Thyroid gland (tissue), 4 donors: Measurements from ENCODE around the gene ATP4B.

Experiments
- POLR2A ChIP-seq, 2 donors: fragments of 450-650 bp; IDR thresholded peaks; one replicate each; pipeline ENCODE4 v1.6.1; 2017; ENCODE audit warnings: antibody characterized with exemption in 2 of 2, mild to moderate bottlenecking in 2 of 2, moderate library complexity in 1 of 2
- TF ChIP-seq, protein P1 (sequence below), 6 experiments: fragments of 200-600 bp in 3 of 6; fragments of 450-650 bp in 3 of 6; sonication (generic) in 3 of 6; IDR thresholded peaks; one replicate each; pipeline ENCODE4 v1.5.1; 2016 to 2019; ENCODE audit warnings: antibody characterized with exemption in 6 of 6, mild to moderate bottlenecking in 2 of 6, inconsistent platforms in 1 of 6, moderate library complexity in 1 of 6

DNA sequence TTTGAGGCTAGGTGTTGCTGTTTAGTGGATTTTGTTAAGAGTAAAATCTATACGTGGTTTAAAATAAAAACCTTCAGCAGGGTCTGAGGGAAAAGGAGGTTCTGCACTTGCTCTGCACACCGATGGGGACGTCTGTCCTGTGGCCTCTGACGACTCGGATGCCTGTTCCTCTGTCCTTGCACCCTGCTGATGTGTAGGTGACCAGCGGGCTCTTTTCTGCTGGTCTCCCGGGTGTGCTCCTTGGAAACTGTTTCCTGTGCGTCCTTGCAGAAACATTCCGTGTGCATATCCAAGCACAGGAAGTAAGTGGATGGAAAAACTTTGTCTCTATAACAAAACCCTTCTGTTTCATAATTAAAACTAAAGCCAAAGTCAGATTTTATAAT is 3.8 kb downstream of the ATP4B start:
- no peak for TF ChIP-seq POLR2A (IDR thresholded peaks at IDR 0.05)
- TF ChIP-seq, protein P1, sequence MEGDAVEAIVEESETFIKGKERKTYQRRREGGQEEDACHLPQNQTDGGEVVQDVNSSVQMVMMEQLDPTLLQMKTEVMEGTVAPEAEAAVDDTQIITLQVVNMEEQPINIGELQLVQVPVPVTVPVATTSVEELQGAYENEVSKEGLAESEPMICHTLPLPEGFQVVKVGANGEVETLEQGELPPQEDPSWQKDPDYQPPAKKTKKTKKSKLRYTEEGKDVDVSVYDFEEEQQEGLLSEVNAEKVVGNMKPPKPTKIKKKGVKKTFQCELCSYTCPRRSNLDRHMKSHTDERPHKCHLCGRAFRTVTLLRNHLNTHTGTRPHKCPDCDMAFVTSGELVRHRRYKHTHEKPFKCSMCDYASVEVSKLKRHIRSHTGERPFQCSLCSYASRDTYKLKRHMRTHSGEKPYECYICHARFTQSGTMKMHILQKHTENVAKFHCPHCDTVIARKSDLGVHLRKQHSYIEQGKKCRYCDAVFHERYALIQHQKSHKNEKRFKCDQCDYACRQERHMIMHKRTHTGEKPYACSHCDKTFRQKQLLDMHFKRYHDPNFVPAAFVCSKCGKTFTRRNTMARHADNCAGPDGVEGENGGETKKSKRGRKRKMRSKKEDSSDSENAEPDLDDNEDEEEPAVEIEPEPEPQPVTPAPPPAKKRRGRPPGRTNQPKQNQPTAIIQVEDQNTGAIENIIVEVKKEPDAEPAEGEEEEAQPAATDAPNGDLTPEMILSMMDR (IDR thresholded peaks at IDR 0.05) = no peak
